Measurements from ENCODE around the gene IRGQ. TPM values are rescaled to one million over a fixed set of nuclear protein-coding genes. Genes with fewer than 3 reads are reported as not detected.

Gene IRGQ
- total and polyA plus RNA-seq, 2 donors (not counting 3 experiments of a cell fraction or from before 2014, with no cell fraction given): 15.8 to 33.2 TPM

GRCh38 chr19:43618921-43619261 is 23.0 kb upstream of the IRGQ start:
- TSS peak; percentile 82 for BruUV-seq (replicated peaks)
- Histone ChIP-seq H3K4me3 (replicated peaks in 1 of 3; ENCODE audit: insufficient read depth in 1 of 3, low read depth in 1 of 3, low read length in 3 of 3) (peak overlapping the region; percentile 31 to 75 (median 47)), H3K27ac (ENCODE audit: insufficient read depth, low read depth, low read length) (peak overlapping the region; percentile 88), H2AFZ (ENCODE audit: low read depth, low read length) (peak overlapping the region; percentile 89), H3K79me2 (ENCODE audit: control insufficient read depth, insufficient read depth, low read length) (peaks cover 24% of the 10 kb centered on the region), H3K9ac (replicated peaks; ENCODE audit: extremely low read depth, insufficient read depth, low read length) (peak overlapping the region; percentile 95), H3K4me2 (ENCODE audit: insufficient read depth, low read length) (peak overlapping the region; percentile 87), H3K9me3 (replicated peaks; ENCODE audit: control insufficient read depth, insufficient read depth, low read length) (no peaks in the 10 kb centered on the region), H4K20me1 (replicated peaks; ENCODE audit: control insufficient read depth, extremely low read depth, insufficient read depth, low read length) (no peaks in the 10 kb centered on the region), H3K36me3 (ENCODE audit: control insufficient read depth in 2 of 2, extremely low read depth in 1 of 2, insufficient read depth in 2 of 2, low read length in 2 of 2) (peaks cover 0 to 2% of the 10 kb centered on the region in 2 experiments), H3K27me3 (ENCODE audit: control insufficient read depth in 2 of 2, insufficient read depth in 2 of 2, low read length in 2 of 2) (no peaks in the 10 kb centered on the region), H3K4me1 (ENCODE audit: control insufficient read depth, extremely low read depth, insufficient read depth, low read length) (peaks cover 12% of the 10 kb centered on the region), H3K9me1 (replicated peaks; ENCODE audit: control insufficient read depth, extremely low read depth, insufficient read depth, low read length) (no peaks in the 10 kb centered on the region)
- dilution Hi-C loops (cut with MboI; ENCODE audit: extremely low pct_ligation_motif_present, low sequenced_read_pairs): no loop called here
- POLR2A ChIA-PET: no interaction called here
- FAIRE-seq (peak; percentile 96), DNase-seq (ENCODE audit: low read depth, low spot score) (peak; percentile 74)
- intact Hi-C loops (cut with micrococcal nuclease): loop anchor here (1.0 to 2.0 kb wide), 3 partner anchors 23 to 50 kb away; partner anchors contain the start of genes IRGQ, PINLYP, XRCC1 and ZNF576
- TF ChIP-seq POLR2A (IDR thresholded peaks at IDR 0.05; ENCODE audit: low read depth, low read length) (peak; percentile 60), JUN (IDR thresholded peaks at IDR 0.05; ENCODE audit: borderline replicate concordance, insufficient read depth, insufficient read length, low read depth) (no peak), MAX (IDR thresholded peaks at IDR 0.05; ENCODE audit: insufficient read depth, insufficient read length) (no peak), POLR2AphosphoS5 (IDR thresholded peaks at IDR 0.05; ENCODE audit: insufficient read depth, low read depth, low read length) (peak; percentile 5)
- CTCF ChIA-PET: no interaction called here

GRCh38 chr19:43616954-43617353 is 21.0 kb upstream of the IRGQ start:
- H4K20me1 ChIP-seq (replicated peaks; ENCODE audit: control insufficient read depth, extremely low read depth, insufficient read depth, low read length): no peaks in the 10 kb centered on the region
- no peaks in the 10 kb centered on the region for H3K9me3 ChIP-seq (replicated peaks; ENCODE audit: control insufficient read depth, insufficient read depth, low read length)
- intact Hi-C loops (cut with micrococcal nuclease) (no loop called here), dilution Hi-C loops (cut with MboI; ENCODE audit: extremely low pct_ligation_motif_present, low sequenced_read_pairs) (no loop called here)
- TF ChIP-seq POLR2AphosphoS5 (IDR thresholded peaks at IDR 0.05; ENCODE audit: insufficient read depth, low read depth, low read length) (no peak), MAX (IDR thresholded peaks at IDR 0.05; ENCODE audit: insufficient read depth, insufficient read length) (no peak), POLR2A (IDR thresholded peaks at IDR 0.05; ENCODE audit: low read depth, low read length) (no peak), CTCF (IDR thresholded peaks at IDR 0.05; ENCODE audit: extremely low read depth in 1 of 2, insufficient read depth in 1 of 2, low read depth in 1 of 2, low read length in 2 of 2) (no peak), FOS (IDR thresholded peaks at IDR 0.05; ENCODE audit: borderline replicate concordance, insufficient read depth, low read length) (no peak), EZH2 (IDR thresholded peaks at IDR 0.05; ENCODE audit: borderline replicate concordance, low read depth, low read length, severe bottlenecking) (no peak), MYC (IDR thresholded peaks at IDR 0.05; ENCODE audit: low read depth, low read length) (no peak), GATA2 (IDR thresholded peaks at IDR 0.05; ENCODE audit: insufficient read depth, insufficient read length, low read depth, low read length) (no peak)
- H3K4me2 ChIP-seq (ENCODE audit: insufficient read depth, low read length): no peak overlapping the region
- H2AFZ ChIP-seq (ENCODE audit: low read depth, low read length): no peak overlapping the region
- DNase-seq (ENCODE audit: low read depth, low spot score) (no peak), FAIRE-seq (no peak)
- POLR2A ChIA-PET: no interaction called here
- peaks cover 24% of the 10 kb centered on the region for H3K79me2 ChIP-seq (ENCODE audit: control insufficient read depth, insufficient read depth, low read length)
- no peak overlapping the region for H3K9ac ChIP-seq (replicated peaks; ENCODE audit: extremely low read depth, insufficient read depth, low read length)
- no peaks in the 10 kb centered on the region for H3K27me3 ChIP-seq (ENCODE audit: control insufficient read depth in 2 of 2, insufficient read depth in 2 of 2, low read length in 2 of 2)
- H3K9me1 ChIP-seq (replicated peaks; ENCODE audit: control insufficient read depth, extremely low read depth, insufficient read depth, low read length): no peaks in the 10 kb centered on the region
- CTCF ChIA-PET: interaction anchor here (0.7 kb wide), 1 partner anchor 9 kb away, joined by 3 read pairs; no protein-coding TSS in a partner anchor
- H3K4me3 ChIP-seq (replicated peaks in 1 of 3; ENCODE audit: insufficient read depth in 1 of 3, low read depth in 1 of 3, low read length in 3 of 3): no peak overlapping the region
- no TSS peak for BruUV-seq (replicated peaks)
- H3K27ac ChIP-seq (ENCODE audit: insufficient read depth, low read depth, low read length): no peak overlapping the region
- peaks cover 0 to 19% of the 10 kb centered on the region in 2 experiments for H3K36me3 ChIP-seq (ENCODE audit: control insufficient read depth in 2 of 2, extremely low read depth in 1 of 2, insufficient read depth in 2 of 2, low read length in 2 of 2)
- H3K4me1 ChIP-seq (ENCODE audit: control insufficient read depth, extremely low read depth, insufficient read depth, low read length): peaks cover 12% of the 10 kb centered on the region
